ENCODE measurements around the gene ACOT7. TPM values are rescaled to one million over a fixed set of nuclear protein-coding genes. Genes with fewer than 3 reads are reported as not detected.

The ACOT7 gene
- total and polyA plus RNA-seq, 2 donors (not counting 1 experiment from before 2014, with no cell fraction given) = 4.2 to 4.6 TPM

GRCh38 chr1:6331543-6332273, 61.9 kb downstream of the ACOT7 start:
- Histone ChIP-seq H3K4me3 (ENCODE audit: control extremely low read depth in 1 of 5, extremely low read depth in 1 of 5, insufficient read depth in 1 of 5, low read depth in 2 of 5, low read length in 4 of 5) (no peak overlapping the region), H2AFZ (ENCODE audit: insufficient read depth, low read depth, low read length, poor library complexity, severe bottlenecking) (no peak overlapping the region), H3K9me3 (ENCODE audit: control extremely low read depth in 1 of 3, control insufficient read depth in 2 of 3, insufficient read depth in 1 of 3, low read length in 2 of 3) (no peaks in the 10 kb centered on the region), H3K79me2 (ENCODE audit: control insufficient read depth, insufficient read depth, low read length) (no peaks in the 10 kb centered on the region), H3K27me3 (replicated peaks in 1 of 4; ENCODE audit: control extremely low read depth in 1 of 4, control insufficient read depth in 3 of 4, insufficient read depth in 4 of 4, low read length in 3 of 4) (no peaks in the 10 kb centered on the region), H4K20me1 (ENCODE audit: control insufficient read depth, insufficient read depth, low read length, poor library complexity, severe bottlenecking) (no peaks in the 10 kb centered on the region), H3K4me2 (replicated peaks; ENCODE audit: low read depth, low read length, poor library complexity, severe bottlenecking) (no peak overlapping the region), H3K9ac (ENCODE audit: low read length) (no peak overlapping the region), H3K4me1 (ENCODE audit: control insufficient read depth in 2 of 2, insufficient read depth in 2 of 2, low read length in 2 of 2) (no peaks in the 10 kb centered on the region), H3K27ac (ENCODE audit: low read length in 2 of 2) (no peak overlapping the region), H3K36me3 (replicated peaks in 1 of 2; ENCODE audit: control extremely low read depth in 1 of 2, control insufficient read depth in 1 of 2, extremely low read depth in 1 of 2, insufficient read depth in 2 of 2, low read length in 1 of 2) (no peaks in the 10 kb centered on the region)
- intact Hi-C loops (cut with micrococcal nuclease) = no loop called here
- Mint-ChIP-seq H3K4me1 (no peaks in the 10 kb centered on the region), H3K4me3 (no peak overlapping the region), H3K27ac (no peak overlapping the region), H3K9me3 (ENCODE audit: insufficient read depth) (no peaks in the 10 kb centered on the region), H3K27me3 (no peaks in the 10 kb centered on the region)
- WGBS (ENCODE audit: insufficient coverage) = 91% methylated on average over 12 of the region's 18 CpGs
- no peak for ATAC-seq (ENCODE audit: low read depth)
- ChIA-PET POLR2A (no interaction called here), CTCF (interaction anchor here (1.2 kb wide), 1 partner anchor 106 kb away, joined by 5 read pairs; no protein-coding TSS in a partner anchor)
- DNase-seq = no peak
- no peak for TF ChIP-seq CTCF (IDR thresholded peaks at IDR 0.05)
- no peak for TF ChIP-seq EZH2 (IDR thresholded peaks at IDR 0.05; ENCODE audit: borderline replicate concordance, insufficient read depth, low read depth, low read length, poor library complexity, severe bottlenecking)

GRCh38 chr1:6330410-6330911, 63.1 kb downstream of the ACOT7 start:
- CTCF ChIA-PET = interaction anchor here (1.1 kb wide), 1 partner anchor 108 kb away, joined by 3 read pairs; no protein-coding TSS in a partner anchor
- no peak for ATAC-seq (ENCODE audit: low read depth)
- no peak overlapping the region for H3K4me3 Mint-ChIP-seq
- Histone ChIP-seq H3K79me2 (ENCODE audit: control insufficient read depth, insufficient read depth, low read length) (no peaks in the 10 kb centered on the region), H3K4me3 (ENCODE audit: control extremely low read depth in 1 of 5, extremely low read depth in 1 of 5, insufficient read depth in 1 of 5, low read depth in 2 of 5, low read length in 4 of 5) (no peak overlapping the region), H2AFZ (ENCODE audit: insufficient read depth, low read depth, low read length, poor library complexity, severe bottlenecking) (no peak overlapping the region), H3K4me1 (ENCODE audit: control insufficient read depth in 2 of 2, insufficient read depth in 2 of 2, low read length in 2 of 2) (no peaks in the 10 kb centered on the region), H3K4me2 (replicated peaks; ENCODE audit: low read depth, low read length, poor library complexity, severe bottlenecking) (no peak overlapping the region), H3K36me3 (replicated peaks in 1 of 2; ENCODE audit: control extremely low read depth in 1 of 2, control insufficient read depth in 1 of 2, extremely low read depth in 1 of 2, insufficient read depth in 2 of 2, low read length in 1 of 2) (no peaks in the 10 kb centered on the region), H3K27ac (ENCODE audit: low read length in 2 of 2) (no peak overlapping the region), H3K27me3 (replicated peaks in 1 of 4; ENCODE audit: control extremely low read depth in 1 of 4, control insufficient read depth in 3 of 4, insufficient read depth in 4 of 4, low read length in 3 of 4) (no peaks in the 10 kb centered on the region), H3K9me3 (ENCODE audit: control extremely low read depth in 1 of 3, control insufficient read depth in 2 of 3, insufficient read depth in 1 of 3, low read length in 2 of 3) (no peaks in the 10 kb centered on the region), H3K9ac (ENCODE audit: low read length) (no peak overlapping the region), H4K20me1 (ENCODE audit: control insufficient read depth, insufficient read depth, low read length, poor library complexity, severe bottlenecking) (no peaks in the 10 kb centered on the region)
- no peak for DNase-seq
- H3K27me3 Mint-ChIP-seq = no peaks in the 10 kb centered on the region
- POLR2A ChIA-PET = no interaction called here
- WGBS (ENCODE audit: insufficient coverage) = 98% methylated on average over 12 of the region's 16 CpGs
- H3K27ac Mint-ChIP-seq = no peak overlapping the region
- no peaks in the 10 kb centered on the region for H3K4me1 Mint-ChIP-seq
- TF ChIP-seq EZH2 (IDR thresholded peaks at IDR 0.05; ENCODE audit: borderline replicate concordance, insufficient read depth, low read depth, low read length, poor library complexity, severe bottlenecking) (no peak), CTCF (IDR thresholded peaks at IDR 0.05) (no peak)
- H3K9me3 Mint-ChIP-seq (ENCODE audit: insufficient read depth) = no peaks in the 10 kb centered on the region
- intact Hi-C loops (cut with micrococcal nuclease) = no loop called here
